HG02610 (cell line): ENCODE measurements around the gene SH2D4B.

Experiments used
- ATAC-seq: cut with Tn5 transposase; IDR thresholded peaks from one replicate; pipeline ENCODE4 v1.9.1; 2021; ENCODE audit warnings: mild to moderate bottlenecking, moderate library complexity; ENCODE audit not compliant: unreplicated experiment

Gene SH2D4B

GRCh38 chr10:80537736-80538480, at the start of gene SH2D4B:
SH2D4B (plus strand) TSS chr10:80537902; CDS start chr10:80538332, 430 bp downstream.
- ATAC-seq = no peak

- ATAC-seq = no peak
Measured at GRCh38 chr10:80488539-80489066, 49.1 kb upstream of the SH2D4B start.

GRCh38 chr10:80489371-80490112, 48.2 kb upstream of the SH2D4B start:
- ATAC-seq = no peak

GRCh38 chr10:80491251-80492102, 46.2 kb upstream of the SH2D4B start:
- no peak for ATAC-seq

- peak; percentile 28 for ATAC-seq
Measured at GRCh38 chr10:80492848-80493521, 44.7 kb upstream of the SH2D4B start.

- peak; percentile 46 for ATAC-seq
Measured at GRCh38 chr10:80493522-80494051, 44.1 kb upstream of the SH2D4B start.

GRCh38 chr10:80496555-80497172, 41.0 kb upstream of the SH2D4B start:
- ATAC-seq = no peak

GRCh38 chr10:80497187-80498077, 40.3 kb upstream of the SH2D4B start:
- no peak for ATAC-seq

- ATAC-seq = no peak
Measured at GRCh38 chr10:80498078-80498832, 39.4 kb upstream of the SH2D4B start.

- ATAC-seq = no peak
Measured at GRCh38 chr10:80498833-80499741, 38.6 kb upstream of the SH2D4B start.

- ATAC-seq = peak; percentile 76
Measured at GRCh38 chr10:80500572-80501380, 36.9 kb upstream of the SH2D4B start.

- no peak for ATAC-seq
Measured at GRCh38 chr10:80501381-80501912, 36.3 kb upstream of the SH2D4B start.

- no peak for ATAC-seq
Measured at GRCh38 chr10:80501913-80502521, 35.7 kb upstream of the SH2D4B start.

- no peak for ATAC-seq
Measured at GRCh38 chr10:80502621-80503583, 34.8 kb upstream of the SH2D4B start.
